HUDEP-2 (cell line): Measurements from ENCODE around the gene BRD7.

Experiments
- DNase-seq, 76 experiments: peaks; one replicate each; lab custom pipeline; 2025; ENCODE audit not compliant: unreplicated experiment in 76 of 76; lab: John Stamatoyannopoulos, UW

BRD7 gene

DNA sequence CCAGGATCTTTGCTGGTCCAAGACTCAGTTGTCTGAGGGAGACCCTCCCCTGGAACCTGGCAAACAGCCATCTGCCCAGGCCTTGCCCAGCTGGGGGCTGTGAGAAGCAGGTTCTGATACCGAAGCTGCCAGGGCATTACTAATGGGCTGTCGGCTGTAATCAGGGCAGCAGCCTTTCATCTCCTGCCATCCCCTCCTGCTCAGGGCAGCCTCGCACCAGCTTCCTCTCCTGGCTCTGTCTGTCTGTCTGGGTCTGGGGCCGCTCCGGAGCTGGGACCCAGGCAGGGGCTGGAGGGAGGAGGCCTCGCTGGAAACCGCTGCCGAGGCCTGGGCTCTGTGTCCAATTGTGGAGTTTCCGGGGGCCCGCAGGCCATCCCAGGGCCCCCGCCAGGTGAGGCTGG lies 21.6 kb upstream of the BRD7 start:
- DNase-seq, result no peak

DNA sequence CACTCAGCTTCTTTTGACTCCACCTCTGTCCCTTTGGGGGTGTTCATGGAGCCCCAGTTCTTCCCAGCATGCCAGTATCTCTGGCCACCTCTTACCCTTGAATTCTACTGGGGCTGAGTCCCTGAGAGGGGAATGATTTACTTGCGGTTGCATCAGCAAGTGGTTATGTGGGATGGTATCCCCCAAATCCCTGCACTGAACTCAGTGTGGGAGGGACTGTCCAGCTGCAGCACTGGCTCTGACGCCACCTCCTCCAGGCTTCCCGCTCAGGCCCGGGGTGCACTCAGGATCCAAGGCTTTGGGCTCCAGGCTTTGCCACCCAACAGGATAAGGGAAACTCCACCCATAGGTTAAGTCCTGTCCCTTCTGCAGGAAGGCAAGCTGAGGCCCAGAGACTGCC lies 21.1 kb upstream of the BRD7 start:
- no peak for DNase-seq

DNA sequence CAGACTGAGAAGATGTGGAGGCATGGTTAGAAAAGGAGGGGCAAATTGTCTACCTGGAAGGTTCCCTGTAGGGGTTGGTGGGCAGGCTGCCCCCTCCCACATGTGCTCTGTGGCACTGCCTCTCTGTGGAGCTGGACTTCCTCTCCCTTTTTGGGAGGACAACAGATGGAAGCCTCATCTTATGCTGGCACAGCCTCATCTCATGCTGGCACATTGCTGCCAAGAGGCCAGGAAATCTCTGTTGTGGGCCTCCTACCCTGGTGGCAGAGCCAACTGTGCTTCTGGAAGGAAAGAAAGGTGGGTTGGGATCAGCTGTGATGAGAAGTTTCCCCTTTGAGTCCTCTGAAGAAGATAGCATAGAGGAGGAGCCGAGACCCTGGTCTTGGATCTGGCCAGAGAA lies 19.7 kb upstream of the BRD7 start:
- DNase-seq, result no peak

DNA sequence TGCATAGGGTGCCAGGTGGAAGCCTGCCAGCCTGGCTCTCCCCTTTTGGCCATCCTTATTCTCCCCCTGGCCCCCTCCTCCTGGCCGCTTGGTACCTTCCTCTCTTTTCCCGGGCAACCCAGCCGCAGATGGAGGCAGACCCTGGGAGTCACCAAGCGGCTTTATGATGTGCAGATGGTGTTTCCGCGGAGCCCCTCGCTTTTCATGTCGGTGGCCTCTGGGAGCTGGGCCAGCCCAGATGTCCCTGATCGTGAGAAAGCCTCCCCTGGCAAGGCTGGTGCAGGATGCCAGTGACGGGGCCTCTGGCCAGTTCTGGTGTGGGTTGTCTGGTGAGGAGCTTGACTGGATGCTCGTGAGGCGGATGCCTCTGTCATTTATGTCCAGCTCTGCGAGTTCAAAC lies 18.0 kb upstream of the BRD7 start:
- DNase-seq, result no peak

DNA sequence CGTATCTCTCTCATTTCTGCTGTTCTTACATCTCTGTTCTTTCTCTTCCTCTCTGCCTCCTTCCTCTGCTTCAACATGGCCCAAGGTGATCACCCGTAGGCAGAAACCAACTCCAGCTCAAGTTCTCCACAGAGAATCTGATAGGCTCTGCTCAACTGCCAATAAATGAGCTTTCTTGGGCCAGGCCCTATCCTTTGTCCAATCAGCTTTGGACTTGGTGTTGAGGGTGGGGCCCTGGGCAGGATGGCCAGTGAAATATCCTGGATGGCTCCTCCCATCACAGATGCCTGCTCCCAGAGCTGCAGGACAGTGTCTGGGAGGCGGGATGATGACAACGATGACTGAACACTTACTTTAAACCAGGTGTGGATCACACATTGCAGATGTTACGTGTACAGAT lies 17.4 kb upstream of the BRD7 start:
- no peak for DNase-seq

DNA sequence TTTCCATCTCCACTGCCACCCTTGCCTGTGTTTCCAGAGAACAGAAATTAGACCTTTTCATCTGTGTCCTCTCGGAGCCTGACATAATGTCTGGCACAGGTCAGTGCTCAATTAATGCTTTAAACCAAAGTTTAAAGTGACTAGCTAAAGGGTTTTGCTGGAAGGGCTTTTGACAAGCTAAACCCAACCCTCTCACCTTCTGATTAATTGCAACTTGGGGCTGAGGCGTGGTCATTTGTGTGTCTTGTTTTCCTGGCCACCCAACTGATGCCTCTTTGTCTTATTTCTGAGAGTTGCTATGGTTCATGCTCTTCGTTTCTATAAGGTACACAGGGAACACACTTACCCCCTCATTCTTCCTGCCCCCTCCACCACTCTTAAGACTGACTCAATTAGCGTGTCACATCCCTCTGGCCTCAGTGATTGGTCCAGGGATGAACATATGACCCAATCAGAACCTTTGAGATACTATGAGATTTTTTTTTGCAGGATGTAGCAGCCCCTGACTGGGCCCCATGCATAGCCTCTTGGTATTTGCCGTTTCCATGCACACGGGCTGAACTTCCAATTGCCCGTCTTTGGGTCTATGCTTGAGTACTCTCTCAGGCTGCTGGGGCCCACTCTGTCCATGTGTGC lies 15.8 kb upstream of the BRD7 start:
- DNase-seq, result no peak

DNA sequence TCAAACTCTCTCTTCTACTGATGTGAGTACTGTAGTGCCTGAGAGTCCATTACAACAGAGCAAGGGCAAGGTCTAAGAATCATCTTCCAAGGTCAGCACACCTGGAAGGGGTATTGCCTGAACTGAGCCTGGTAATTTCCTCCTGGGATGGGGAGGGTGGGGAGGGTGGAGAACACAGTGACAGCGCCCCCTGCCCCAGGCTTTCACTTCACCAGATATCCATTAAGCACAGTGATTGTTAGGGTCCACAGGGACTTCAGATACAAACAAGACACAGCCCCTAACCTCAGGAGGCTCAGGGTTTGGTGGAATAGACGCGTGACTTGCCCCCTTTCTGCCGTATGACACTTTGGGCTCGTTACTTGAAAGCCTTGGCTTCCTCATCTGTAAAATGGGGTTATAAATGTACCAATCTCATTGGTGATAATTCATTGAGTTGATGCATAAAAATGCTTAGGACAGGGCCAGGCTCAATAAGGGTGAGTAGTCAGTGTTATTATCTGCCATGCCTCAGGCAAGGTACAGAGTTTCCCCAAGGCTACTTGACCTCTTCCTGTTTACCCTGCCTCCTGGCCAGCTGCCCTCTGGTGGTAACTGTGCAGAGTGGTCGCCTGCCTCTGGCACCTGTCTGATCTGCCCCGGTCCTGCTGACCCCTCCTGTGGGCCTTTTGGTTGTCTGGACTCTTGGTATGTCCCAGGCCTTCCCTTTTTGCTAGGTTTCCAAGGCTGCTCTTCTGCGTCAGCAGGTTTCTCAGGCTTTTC lies 13.1 kb upstream of the BRD7 start:
- DNase-seq, result peak in 7 of 76 experiments; percentile 3 to 14 (median 9)

DNA sequence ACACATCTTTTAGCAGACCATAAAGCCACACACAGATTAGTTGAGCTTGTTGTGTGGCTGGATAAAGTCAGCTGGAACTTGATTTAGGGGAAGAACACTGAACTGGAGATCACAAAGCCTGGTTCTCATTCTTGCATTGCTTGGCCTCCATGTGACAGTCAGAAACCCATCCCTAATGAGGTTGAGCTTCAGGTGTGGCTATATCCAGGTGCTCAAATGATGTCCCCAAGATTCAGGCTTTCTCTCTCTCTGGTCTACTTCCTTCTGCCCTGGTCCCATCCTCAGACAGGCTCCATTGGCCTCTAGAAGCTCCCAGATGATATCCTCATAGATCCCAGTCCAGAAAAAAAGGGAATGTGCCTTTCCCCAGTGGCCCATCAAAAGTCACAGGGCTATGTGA lies 9.6 kb upstream of the BRD7 start:
- no peak for DNase-seq

DNA sequence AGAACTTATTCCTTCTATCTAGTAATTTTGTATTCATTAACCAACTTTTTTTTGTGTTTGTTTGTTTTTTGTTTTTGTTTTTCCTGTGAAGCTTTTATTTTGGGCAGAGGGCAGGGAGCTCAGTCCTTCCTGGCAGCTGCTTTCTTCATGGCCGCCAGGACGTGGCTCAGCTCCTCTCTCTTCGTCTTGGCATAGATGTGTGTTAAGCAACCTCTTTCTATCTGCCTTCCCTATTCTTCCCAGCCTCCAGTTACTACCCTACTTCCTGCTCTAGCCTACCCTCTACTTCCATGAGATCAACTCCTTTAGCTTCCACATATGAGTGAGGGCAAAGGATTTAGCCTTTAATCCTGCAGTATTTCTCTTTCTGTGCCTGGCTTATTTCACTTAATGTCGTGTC lies 8.2 kb upstream of the BRD7 start:
- no peak for DNase-seq

DNA sequence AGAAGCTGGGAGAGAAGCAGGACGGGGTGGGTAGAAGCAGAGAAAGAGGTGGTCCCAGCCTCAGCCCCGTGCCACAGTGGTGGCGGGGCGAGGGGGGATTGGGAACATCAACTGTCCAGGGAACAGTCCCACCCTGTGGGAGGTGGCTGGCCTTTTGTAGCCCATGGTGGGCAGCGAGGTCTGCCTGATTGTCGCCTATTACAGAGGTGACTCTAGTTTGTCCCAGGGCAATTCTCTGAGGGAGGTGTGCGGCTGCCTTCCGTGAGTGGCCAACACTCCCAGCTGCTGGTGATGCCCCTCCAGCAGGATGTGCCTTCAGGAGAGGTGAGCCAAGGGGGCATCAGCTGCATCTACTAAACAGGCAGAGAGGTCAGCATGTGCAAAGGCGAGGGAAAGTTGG lies 5.0 kb upstream of the BRD7 start:
- no peak for DNase-seq

DNA sequence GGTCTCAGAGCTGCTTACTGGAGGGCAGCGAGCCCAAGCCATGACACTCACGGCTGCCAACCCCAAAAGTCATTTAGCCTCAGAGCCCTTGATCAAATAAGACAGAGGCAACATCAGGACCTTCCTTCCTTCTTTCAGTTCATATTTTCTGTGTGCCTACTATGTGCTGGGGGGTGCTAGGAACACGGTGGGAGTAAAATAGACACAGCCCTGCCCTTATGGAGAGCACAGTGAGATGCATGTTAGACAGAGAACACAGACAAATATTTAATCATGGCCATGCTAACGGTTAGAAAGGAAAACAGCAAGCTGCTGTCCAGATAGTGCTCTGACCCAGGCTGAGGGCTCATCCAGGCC lies 4.5 kb upstream of the BRD7 start:
- DNase-seq, result no peak

DNA sequence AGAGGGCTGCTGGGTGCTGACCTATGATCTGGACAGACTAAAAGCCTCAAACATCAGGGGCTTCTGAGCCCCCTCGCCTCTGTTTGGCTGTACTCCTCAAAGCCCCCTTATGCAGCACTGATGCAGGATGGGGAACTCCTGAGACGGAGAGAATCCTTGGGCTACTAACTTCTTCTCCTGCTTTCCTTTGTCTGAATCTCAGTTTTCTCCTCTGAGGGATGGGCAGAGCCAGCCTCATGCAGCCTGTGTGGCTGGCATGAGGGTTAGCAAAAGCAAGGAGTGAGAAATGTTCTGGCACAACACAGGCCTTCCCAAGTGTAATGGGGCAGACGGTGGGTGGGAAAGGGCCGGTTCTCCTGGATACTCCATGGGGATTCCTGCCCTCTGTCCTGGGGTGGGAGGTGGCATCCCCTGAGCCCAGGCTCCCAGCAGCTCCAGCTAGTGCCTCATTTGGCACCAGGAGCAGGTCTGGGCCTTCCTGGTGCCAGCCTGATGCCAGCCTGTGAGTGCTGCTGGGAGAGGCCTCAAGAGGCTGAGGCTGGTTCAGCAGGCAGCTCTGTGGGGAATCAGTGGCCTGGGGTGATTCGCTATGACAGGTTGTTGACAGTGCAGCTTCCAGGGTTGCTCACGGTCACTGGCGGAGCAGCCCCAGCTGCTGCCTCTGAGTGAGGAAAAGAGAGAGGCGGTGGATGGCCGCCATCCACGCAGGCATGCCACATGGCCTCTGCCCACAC lies 4.0 kb upstream of the BRD7 start:
- DNase-seq, result no peak

DNA sequence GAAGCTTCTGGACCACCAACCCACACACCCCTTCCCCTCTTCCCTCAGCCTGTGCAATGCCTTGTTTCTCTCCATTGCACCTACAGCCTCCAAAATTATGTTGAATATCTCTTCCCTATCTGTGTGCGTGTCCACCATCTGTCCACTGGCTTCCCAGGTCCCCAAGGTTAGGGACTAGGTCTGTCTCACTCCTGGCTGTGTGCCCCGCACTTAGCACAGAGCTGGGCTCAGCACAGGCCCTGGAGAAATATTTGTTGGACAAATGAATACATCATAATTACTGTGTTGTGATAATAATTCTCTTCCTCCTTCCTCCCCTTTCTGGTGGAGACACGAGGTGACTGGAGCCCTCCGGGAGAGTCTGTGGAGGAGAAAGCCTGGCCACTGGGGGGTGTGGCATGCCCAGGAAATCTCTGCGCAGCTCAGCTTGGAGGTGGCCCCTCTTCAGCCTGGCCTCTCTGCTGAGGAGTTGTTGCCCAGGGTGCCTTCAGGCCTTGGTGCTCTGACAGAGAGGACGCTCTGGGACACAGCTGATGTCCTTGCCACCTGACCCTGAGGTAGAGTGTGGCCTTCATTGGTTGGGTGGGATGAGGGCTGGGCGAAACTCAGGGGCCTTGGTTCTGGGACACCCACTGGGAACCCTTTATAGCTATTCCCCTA lies 3.3 kb upstream of the BRD7 start:
- no peak for DNase-seq

DNA sequence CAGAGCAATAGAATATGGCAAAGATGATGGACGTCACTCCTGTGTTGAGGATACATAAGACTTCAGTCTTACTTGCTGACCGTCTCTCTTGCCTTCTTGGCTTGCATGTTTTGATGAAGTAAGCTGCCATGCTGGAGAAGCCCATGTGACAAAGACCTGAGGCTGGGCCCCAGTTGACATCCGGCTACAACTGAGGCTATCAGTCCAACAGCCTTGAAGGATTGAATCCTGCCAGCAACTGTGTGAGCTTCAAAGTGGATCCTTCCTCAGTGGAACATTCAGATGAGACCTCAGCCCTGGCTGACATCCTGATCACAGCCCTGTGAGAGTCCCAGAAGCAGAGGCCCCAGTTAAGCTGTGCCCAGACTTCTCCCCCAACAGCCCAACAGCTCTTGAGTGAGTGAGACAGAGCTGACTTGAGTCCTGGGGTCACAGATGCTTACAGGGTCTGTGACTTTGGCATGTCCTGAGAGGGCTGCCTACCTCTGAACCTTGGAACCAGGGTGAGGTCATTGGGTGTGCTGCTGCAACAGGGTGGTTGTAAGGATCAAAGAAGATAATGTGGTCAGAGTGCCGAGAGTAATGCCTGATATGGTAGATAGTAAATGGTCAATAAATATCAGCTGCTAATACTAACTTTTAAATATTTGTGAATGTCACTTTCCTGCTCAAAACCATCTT lies 2.4 kb upstream of the BRD7 start:
- DNase-seq, result no peak

DNA sequence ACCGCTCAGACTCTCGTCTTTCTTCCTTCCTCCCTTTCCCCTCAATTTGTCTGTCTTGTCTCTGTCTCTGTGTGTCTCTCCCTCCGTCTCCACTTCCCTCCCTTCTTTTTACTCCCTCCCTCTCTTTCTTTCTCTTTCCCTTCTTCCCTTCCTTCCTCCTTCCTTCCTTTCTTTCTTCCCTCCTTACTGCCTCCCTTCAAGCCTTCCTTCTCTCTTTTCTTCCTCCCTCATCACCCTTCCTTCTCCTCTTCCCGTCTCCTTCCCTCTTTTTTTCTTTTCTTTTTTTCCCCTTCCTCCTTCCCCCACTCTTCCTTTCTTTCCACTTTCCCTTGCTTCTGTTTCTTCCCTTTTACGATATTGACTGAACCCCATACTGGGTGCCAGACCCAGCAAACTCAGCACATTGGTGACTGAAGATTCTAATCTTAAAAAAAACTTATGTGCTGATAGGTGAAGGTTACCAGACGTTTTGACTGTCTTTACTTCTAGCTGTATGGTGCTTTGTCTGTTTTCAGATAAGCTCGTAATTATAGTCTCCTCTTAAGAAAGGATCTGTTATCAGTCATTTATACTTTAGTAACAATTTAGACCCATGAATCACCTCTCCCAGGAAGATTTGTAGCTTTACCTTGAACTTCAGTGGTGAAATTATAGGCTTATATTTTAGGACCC lies 481 bp upstream of the BRD7 start:
- peak in 7 of 76 experiments; percentile 12 to 35 (median 24) for DNase-seq

DNA sequence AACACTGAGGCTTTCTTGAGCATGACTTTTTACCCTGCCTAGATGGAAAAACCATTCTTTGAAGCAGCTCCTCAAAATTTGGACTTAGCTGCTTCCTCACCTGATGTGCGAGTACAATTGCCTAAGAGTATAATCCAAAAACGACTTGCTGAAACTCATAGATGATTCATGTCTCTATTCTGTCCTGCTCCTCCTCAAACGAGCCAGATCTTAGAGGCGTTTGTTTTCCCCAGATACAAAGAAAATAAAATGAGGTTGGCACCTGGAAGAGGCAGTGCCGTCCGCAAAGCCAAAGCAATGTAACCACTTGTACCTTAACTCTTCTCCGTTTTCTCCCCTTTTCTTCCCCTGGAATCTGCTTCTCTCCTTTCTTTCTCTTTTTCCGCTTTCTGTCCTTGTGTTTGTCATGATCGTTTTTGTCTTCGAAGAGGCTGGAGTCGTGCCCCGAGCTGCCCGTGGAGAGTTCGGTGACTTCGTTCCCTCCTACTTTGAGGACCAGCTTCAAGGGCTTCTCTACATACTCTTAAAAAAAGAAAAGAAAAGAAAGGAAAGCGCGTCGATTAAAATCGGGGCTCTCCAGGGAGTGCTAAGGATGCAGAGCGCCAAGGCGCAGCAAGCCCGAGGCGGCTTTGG lies 895 bp downstream of the BRD7 start:
- no peak for DNase-seq

DNA sequence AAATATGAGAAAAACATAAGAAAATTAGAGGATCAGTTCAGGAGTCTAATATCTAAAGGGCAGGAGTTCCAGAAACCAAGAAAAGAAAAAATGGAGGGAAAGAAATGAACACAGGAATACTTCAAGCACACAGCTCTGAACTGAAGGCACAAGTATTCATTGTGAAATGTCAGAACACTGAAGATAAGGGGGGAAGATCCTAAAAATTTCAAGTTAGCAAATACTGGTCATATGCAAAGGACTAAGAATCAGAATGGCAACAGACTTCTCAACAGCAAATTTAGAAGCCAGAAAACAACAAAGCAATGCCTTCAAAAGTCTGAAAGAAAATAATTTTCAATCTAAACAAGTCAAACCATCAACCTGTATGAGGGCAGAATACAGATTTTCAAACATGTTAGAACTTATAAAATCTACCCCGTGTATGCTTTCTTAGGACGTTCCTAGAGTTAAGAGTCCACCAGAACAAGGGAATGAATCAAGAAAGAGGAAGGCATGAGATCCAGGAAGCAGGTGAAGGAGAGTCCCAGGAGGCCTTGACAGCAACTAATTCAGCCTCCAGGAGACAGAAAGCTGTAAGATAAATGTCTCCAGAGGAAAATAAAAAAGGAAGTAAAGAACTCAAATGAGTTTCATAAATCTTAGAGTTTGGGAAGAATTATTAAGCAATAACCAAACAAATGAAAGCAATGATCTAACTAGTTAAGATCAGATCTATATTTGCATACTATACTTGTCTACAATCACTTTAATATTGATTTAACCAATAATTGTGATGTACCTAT lies 2.8 kb downstream of the BRD7 start:
- no peak for DNase-seq

DNA sequence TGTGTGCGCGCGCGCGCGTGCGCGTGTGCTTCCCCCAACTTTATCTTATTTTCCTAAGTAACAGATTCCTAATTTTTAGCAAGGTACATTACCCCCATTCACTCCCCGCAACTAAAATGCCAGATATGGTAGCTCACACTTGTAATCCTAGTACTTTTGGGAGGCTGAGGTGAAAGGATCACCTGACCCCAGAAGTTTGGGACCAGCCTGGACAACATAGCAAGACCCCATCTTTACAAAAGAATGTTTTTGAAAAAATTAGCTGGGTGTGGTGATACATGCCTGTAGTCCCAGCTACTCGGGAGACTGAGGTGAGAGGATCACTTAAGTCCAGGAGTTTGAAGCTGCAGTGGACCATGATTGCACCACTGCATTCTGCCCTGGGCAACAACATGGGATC lies 5.1 kb downstream of the BRD7 start:
- no peak for DNase-seq

DNA sequence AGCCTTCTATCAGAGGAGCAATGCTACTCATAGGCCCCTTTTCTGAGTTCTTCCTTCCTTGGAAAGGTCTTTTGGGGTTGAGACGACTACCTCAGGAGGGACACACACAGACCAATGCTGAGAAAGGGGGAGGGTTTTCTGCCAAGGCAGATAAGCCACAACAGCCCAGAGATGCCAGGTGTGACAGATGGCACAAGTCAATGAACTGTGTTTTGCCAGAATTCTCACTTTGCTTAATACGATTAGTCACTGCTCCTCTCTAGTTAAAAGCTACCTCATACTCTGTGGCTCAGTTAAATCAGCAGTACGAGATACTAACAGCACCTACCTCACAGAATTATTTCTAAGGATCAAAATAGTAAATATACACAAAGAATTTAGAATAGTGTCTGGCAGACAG lies 8.0 kb downstream of the BRD7 start:
- DNase-seq, result peak in 7 of 76 experiments; percentile 15 to 38 (median 31)
